Panc1 (cell line): ENCODE measurements around the gene GRM4.

ENCODE experiments used
- CTCF ChIP-seq: fragments of 450-650 bp; IDR thresholded peaks from 2 replicates; pipeline ENCODE4 v1.5.1; 2017; ENCODE audit warnings: mild to moderate bottlenecking
- TF ChIP-seq, protein P1 (sequence below), 2 experiments: IDR thresholded peaks; 2 replicates each; pipeline ENCODE4 v1.6.1; 2011 to 2012; ENCODE audit warnings: low read depth in 2 of 2, control low read depth in 1 of 2, low read length in 1 of 2, mild to moderate bottlenecking in 1 of 2, moderate library complexity in 1 of 2; ENCODE audit not compliant: insufficient read depth in 1 of 2

- TF ChIP-seq, protein P1, sequence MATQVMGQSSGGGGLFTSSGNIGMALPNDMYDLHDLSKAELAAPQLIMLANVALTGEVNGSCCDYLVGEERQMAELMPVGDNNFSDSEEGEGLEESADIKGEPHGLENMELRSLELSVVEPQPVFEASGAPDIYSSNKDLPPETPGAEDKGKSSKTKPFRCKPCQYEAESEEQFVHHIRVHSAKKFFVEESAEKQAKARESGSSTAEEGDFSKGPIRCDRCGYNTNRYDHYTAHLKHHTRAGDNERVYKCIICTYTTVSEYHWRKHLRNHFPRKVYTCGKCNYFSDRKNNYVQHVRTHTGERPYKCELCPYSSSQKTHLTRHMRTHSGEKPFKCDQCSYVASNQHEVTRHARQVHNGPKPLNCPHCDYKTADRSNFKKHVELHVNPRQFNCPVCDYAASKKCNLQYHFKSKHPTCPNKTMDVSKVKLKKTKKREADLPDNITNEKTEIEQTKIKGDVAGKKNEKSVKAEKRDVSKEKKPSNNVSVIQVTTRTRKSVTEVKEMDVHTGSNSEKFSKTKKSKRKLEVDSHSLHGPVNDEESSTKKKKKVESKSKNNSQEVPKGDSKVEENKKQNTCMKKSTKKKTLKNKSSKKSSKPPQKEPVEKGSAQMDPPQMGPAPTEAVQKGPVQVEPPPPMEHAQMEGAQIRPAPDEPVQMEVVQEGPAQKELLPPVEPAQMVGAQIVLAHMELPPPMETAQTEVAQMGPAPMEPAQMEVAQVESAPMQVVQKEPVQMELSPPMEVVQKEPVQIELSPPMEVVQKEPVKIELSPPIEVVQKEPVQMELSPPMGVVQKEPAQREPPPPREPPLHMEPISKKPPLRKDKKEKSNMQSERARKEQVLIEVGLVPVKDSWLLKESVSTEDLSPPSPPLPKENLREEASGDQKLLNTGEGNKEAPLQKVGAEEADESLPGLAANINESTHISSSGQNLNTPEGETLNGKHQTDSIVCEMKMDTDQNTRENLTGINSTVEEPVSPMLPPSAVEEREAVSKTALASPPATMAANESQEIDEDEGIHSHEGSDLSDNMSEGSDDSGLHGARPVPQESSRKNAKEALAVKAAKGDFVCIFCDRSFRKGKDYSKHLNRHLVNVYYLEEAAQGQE (IDR thresholded peaks at IDR 0.05; ENCODE audit: insufficient read depth in 1 of 2, low read depth in 2 of 2, low read length in 1 of 2) = no peak
- no peak for TF ChIP-seq CTCF
Observed at GRCh38 chr6:34057790-34058189, 88.1 kb downstream of the GRM4 start.
